ENCODE results near the gene ACR. TPM values are rescaled to one million over a fixed set of nuclear protein-coding genes. Genes with fewer than 3 reads are reported as not detected.
A peak's percentile ranks its signal among the peaks of the same experiment; 100 is the strongest.

ACR gene
- total and polyA plus RNA-seq, 2 of the 4 experiments (the other 2 are of a cell fraction) = not detected

GRCh38 chr22:50731811-50732624, 6.0 kb upstream of the ACR start:
- no peak overlapping the region for H3K27ac ChIP-seq (ENCODE audit: insufficient read depth, low read length)
- H3K4me3 ChIP-seq (ENCODE audit: insufficient read depth, low read depth, low read length) = no peak overlapping the region
- no TSS peak for BruUV-seq (replicated peaks)
- peak overlapping the region; percentile 93 for H2AFZ ChIP-seq (replicated peaks; ENCODE audit: low read length, poor library complexity)
- H2BK5ac ChIP-seq (ENCODE audit: low read depth, low read length, poor library complexity, severe bottlenecking) = no peak overlapping the region
- ATAC-seq (ENCODE audit: low read depth) = peak; percentile 80
- H3K9me3 ChIP-seq (ENCODE audit: control insufficient read depth, insufficient read depth, low read length) = no peaks in the 10 kb centered on the region
- no peak overlapping the region for H3K9ac ChIP-seq (ENCODE audit: low read depth, low read length)
- peaks cover 8% of the 10 kb centered on the region for H4K20me1 ChIP-seq (ENCODE audit: insufficient read depth, low read length)
- dilution Hi-C loops (cut with HindIII; ENCODE audit: low sequenced_read_pairs, unreplicated experiment) (no loop called here), in situ Hi-C loops (cut with MboI; ENCODE audit: low sequenced_read_pairs) (no loop called here), intact Hi-C loops (cut with micrococcal nuclease) (no loop called here)
- no peak overlapping the region for H4K5ac ChIP-seq (ENCODE audit: low read depth, low read length)
- peak overlapping the region; percentile 45; the same call in 1 of the 2 replicates for H3K4me2 ChIP-seq (ENCODE audit: low read depth, low read length)
- peak overlapping the region; percentile 62 for H2BK120ac ChIP-seq (ENCODE audit: low read depth, low read length)
- no peak overlapping the region for H3K18ac ChIP-seq (ENCODE audit: low read depth, low read length)
- no peak overlapping the region for H3K23ac ChIP-seq (ENCODE audit: low read depth, low read length)
- no peak overlapping the region for H3K14ac ChIP-seq (replicated peaks; ENCODE audit: low read depth, low read length)
- no peaks in the 10 kb centered on the region for H3K36me3 ChIP-seq (ENCODE audit: control insufficient read depth, insufficient read depth, low read length)
- H2AK5ac ChIP-seq (ENCODE audit: low read depth, low read length) = peak overlapping the region; percentile 88
- H4K91ac ChIP-seq (ENCODE audit: insufficient read depth, low read depth, low read length) = peak overlapping the region; percentile 65
- peak overlapping the region in 1 of 2 experiments; percentile 68; a peak in 2 of 4 replicates for H4K8ac ChIP-seq (ENCODE audit: low read depth in 2 of 2, low read length in 2 of 2)
- peak overlapping the region; percentile 19; the same call in 1 of the 3 replicates for H2BK15ac ChIP-seq (ENCODE audit: low read depth, low read length)
- WGBS, 2 experiments (ENCODE audit: extremely low coverage in 2 of 2, insufficient read length in 1 of 2) = 33% methylated on average over 13 of the region's 32 CpGs; no CpG with 5 or more reads in 1 of the 2 experiments
- no peaks in the 10 kb centered on the region for H3K9me1 ChIP-seq (ENCODE audit: insufficient read depth, low read length)
- H3K4me1 ChIP-seq (ENCODE audit: control insufficient read depth, insufficient read depth, low read length) = peaks cover 7% of the 10 kb centered on the region
- H2BK20ac ChIP-seq (ENCODE audit: low read depth, low read length) = no peak overlapping the region
- H2AK9ac ChIP-seq (replicated peaks; ENCODE audit: low read depth, low read length, poor library complexity) = peak overlapping the region; percentile 90
- peak overlapping the region; percentile 36; the same call in 1 of the 2 replicates for H3K4ac ChIP-seq (ENCODE audit: low read depth, low read length)
- ChIA-PET POLR2A (ENCODE audit: unreplicated experiment) (no interaction called here), CTCF (no interaction called here)
- peaks cover 7% of the 10 kb centered on the region for H3K27me3 ChIP-seq (ENCODE audit: control insufficient read depth, insufficient read depth, low read length)
- peak; percentile 31 for DNase-seq
- no peaks in the 10 kb centered on the region for H3K79me1 ChIP-seq (ENCODE audit: low read depth in 1 of 2, low read length in 2 of 2)
- no peak overlapping the region for H3K56ac ChIP-seq (ENCODE audit: extremely low read depth, insufficient read depth, low read length)
- TF ChIP-seq NFE2L2 (IDR thresholded peaks at IDR 0.05; ENCODE audit: low read depth, low read length) (no peak), RAD21 (IDR thresholded peaks at IDR 0.05; ENCODE audit: low read length) (peak; percentile 81), MXI1 (IDR thresholded peaks at IDR 0.05; ENCODE audit: borderline replicate concordance, low read depth, low read length) (peak; percentile 66; the same call in 1 of the 2 replicates), FOS (IDR thresholded peaks at IDR 0.05; ENCODE audit: low read depth, low read length) (no peak), MAFK (IDR thresholded peaks at IDR 0.05; ENCODE audit: low read depth, low read length) (no peak), RFX5 (IDR thresholded peaks at IDR 0.05; ENCODE audit: low read depth, low read length) (no peak), MAZ (IDR thresholded peaks at IDR 0.05; ENCODE audit: borderline replicate concordance, low read depth, low read length) (no peak), POLR2A (IDR thresholded peaks at IDR 0.05; ENCODE audit: low read depth, low read length) (no peak), CEBPB (IDR thresholded peaks at IDR 0.05; ENCODE audit: low read depth, low read length) (no peak), USF2 (IDR thresholded peaks at IDR 0.05; ENCODE audit: low read depth, low read length) (peak; percentile 48; the same call in 1 of the 2 replicates), RCOR1 (IDR thresholded peaks at IDR 0.05; ENCODE audit: insufficient replicate concordance, low read length) (no peak), CHD1 (IDR thresholded peaks at IDR 0.05; ENCODE audit: low read depth, low read length) (no peak), BHLHE40 (IDR thresholded peaks at IDR 0.05; ENCODE audit: low read depth, low read length) (peak; percentile 40; the same call in 1 of the 2 replicates), SMC3 (IDR thresholded peaks at IDR 0.05; ENCODE audit: low read depth, low read length) (peak; percentile 67), ELK1 (IDR thresholded peaks at IDR 0.05; ENCODE audit: borderline replicate concordance, low read depth, low read length) (no peak)

Measured in IMR-90 (cell line).